T-helper 17 cell (primary cell): ENCODE results near the gene THRA. TPM values are rescaled to one million over a fixed set of nuclear protein-coding genes. Genes with fewer than 3 reads are reported as not detected.

ENCODE experiments used
- ATAC-seq: fragments of 150-1000 bp; cut with Tn5 transposase; 2 replicates; pipeline ENCODE4 v1.10.0; 2021; ENCODE audit warnings: mild to moderate bottlenecking, moderate library complexity
- DNase-seq, 3 donors: peaks; one replicate each; pipeline versions ENCODE4 v3.0.0 to v3.0.0-alpha.2; 2020 to 2021
- H3K9me3 ChIP-seq: one replicate; pipeline ENCODE4 v1.7.0; 2013; ENCODE audit warnings: low read length, mild to moderate bottlenecking; ENCODE audit not compliant: control insufficient read depth, poor library complexity, severe bottlenecking
- H3K27ac Mint-ChIP-seq: one replicate; pipeline ENCODE4 v1.8.0; 2022; ENCODE audit warnings: mild to moderate bottlenecking, moderate library complexity, mixed read lengths
- H3K27me3 Mint-ChIP-seq: one replicate; pipeline ENCODE4 v1.8.0; 2022; ENCODE audit warnings: mixed read lengths
- H3K36me3 Mint-ChIP-seq: one replicate; pipeline ENCODE4 v1.8.0; 2022; ENCODE audit warnings: low read depth, mixed read lengths
- H3K4me1 Mint-ChIP-seq: one replicate; pipeline ENCODE4 v1.8.0; 2022; ENCODE audit warnings: mild to moderate bottlenecking, mixed read lengths
- H3K4me3 Mint-ChIP-seq: one replicate; pipeline ENCODE4 v1.8.0; 2022; ENCODE audit warnings: mild to moderate bottlenecking, moderate library complexity, mixed read lengths
- total RNA-seq, 4 donors: library from RNA in 2 of 4; stranded (reverse) in 2 of 4; gene quantifications; one replicate each; pipeline ENCODE4 v1.2.3 and lab custom pipeline; 2022 to 2026

THRA gene, protein sequence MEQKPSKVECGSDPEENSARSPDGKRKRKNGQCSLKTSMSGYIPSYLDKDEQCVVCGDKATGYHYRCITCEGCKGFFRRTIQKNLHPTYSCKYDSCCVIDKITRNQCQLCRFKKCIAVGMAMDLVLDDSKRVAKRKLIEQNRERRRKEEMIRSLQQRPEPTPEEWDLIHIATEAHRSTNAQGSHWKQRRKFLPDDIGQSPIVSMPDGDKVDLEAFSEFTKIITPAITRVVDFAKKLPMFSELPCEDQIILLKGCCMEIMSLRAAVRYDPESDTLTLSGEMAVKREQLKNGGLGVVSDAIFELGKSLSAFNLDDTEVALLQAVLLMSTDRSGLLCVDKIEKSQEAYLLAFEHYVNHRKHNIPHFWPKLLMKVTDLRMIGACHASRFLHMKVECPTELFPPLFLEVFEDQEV
- total RNA-seq (10 to 100 TPM; 29.8 to 32.2 TPM), total RNA-seq (lab: John Stamatoyannopoulos, UW) (36.3 to 40.7 reads per million in 2 donors)

DNA sequence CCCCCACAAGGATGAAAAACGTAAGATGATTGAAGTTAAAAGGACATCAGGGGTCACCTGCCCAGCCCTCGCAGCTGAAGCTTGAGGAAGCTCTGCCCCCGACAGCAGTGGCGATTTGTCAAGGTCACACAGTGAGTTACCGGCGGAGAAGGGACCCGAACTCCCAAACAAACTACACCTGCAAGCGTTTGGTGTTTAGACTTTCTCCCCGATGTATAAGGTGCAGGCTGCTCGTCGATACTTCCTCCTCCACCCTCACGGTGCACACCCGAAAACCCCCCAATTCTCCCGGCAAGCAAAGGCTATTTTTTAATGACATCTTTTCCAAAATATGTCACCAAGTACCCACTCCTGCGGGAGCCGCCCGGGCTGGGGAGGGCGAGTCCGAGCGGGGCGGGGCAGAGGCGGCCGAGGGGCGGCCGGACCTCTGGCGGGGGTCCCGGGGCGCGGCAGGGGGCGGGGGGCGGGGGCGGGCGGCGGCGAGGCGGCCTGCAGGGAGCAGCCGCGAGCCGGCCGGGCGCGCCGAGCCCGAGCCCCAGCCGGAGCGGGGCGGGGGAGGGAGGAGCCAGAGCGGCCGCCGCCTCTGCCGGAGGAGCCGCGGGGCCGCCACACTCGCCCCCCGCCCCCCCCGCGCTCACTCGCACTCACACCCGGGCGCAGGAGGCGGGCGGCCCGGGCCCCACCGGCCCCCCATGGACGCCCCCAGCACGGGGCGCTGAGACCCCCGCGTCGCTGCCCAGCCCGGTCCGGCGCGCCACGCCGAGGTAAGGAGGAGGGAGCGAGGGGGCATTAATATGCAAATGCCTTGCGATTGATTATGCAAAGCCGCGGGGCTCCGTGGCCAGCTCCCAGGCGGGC, at the start of gene THRA:
THRA (plus strand) TSS at position 637 of the 858 bp plus-strand sequence. CDS start 11,524 bp downstream, outside the sequence.
- ATAC-seq (peak; percentile 93), DNase-seq (peak; percentile 62 to 76 (median 69))
- no peaks in the 10 kb centered on the region for H3K9me3 ChIP-seq
- peaks cover 8% of the 10 kb centered on the region for H3K27me3 Mint-ChIP-seq
- peaks cover 38% of the 10 kb centered on the region for H3K4me1 Mint-ChIP-seq
- peak within 1 kb of the TSS; percentile 92 for H3K27ac Mint-ChIP-seq
- H3K36me3 Mint-ChIP-seq, result no peaks in the 10 kb centered on the region
- H3K4me3 Mint-ChIP-seq, result peak within 1 kb of the TSS; percentile 92

DNA sequence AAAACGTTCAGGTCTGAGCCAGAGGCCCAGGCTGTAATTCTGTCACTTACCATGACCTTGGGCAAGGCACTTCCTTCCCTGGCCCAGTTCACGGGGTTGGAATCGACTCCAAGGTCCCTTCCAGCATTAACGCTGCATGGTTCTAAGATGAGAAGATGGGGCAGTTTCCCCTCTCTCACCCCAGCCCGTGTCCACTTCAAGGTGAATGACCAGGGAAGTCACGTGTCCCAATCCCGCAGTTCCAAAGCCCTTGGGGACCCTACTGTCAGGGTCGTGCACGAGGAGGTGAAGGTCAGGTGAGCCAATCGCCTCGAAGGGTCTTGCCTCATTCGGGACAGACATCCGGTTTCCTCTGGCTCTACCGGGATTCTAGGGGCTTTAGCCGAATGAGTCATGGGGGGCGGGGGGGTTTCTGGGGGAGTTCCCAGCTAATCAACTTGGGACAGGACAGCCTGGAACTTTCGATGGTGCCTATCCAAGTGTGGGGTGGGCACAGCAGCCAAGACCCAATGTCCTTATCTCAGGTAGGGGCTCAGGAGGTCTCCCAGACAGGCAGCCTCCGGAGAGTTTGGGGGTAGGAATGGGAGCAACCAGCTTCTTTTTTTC, 48.3 kb upstream of the THRA start:
- no peak overlapping the region for H3K27ac Mint-ChIP-seq
- DNase-seq, result no peak
- ATAC-seq, result no peak
- H3K27me3 Mint-ChIP-seq, result no peaks in the 10 kb centered on the region
- peaks cover 5% of the 10 kb centered on the region for H3K4me1 Mint-ChIP-seq
- peaks cover 4% of the 10 kb centered on the region for H3K36me3 Mint-ChIP-seq
- H3K4me3 Mint-ChIP-seq, result no peak overlapping the region
- H3K9me3 ChIP-seq, result no peaks in the 10 kb centered on the region

DNA sequence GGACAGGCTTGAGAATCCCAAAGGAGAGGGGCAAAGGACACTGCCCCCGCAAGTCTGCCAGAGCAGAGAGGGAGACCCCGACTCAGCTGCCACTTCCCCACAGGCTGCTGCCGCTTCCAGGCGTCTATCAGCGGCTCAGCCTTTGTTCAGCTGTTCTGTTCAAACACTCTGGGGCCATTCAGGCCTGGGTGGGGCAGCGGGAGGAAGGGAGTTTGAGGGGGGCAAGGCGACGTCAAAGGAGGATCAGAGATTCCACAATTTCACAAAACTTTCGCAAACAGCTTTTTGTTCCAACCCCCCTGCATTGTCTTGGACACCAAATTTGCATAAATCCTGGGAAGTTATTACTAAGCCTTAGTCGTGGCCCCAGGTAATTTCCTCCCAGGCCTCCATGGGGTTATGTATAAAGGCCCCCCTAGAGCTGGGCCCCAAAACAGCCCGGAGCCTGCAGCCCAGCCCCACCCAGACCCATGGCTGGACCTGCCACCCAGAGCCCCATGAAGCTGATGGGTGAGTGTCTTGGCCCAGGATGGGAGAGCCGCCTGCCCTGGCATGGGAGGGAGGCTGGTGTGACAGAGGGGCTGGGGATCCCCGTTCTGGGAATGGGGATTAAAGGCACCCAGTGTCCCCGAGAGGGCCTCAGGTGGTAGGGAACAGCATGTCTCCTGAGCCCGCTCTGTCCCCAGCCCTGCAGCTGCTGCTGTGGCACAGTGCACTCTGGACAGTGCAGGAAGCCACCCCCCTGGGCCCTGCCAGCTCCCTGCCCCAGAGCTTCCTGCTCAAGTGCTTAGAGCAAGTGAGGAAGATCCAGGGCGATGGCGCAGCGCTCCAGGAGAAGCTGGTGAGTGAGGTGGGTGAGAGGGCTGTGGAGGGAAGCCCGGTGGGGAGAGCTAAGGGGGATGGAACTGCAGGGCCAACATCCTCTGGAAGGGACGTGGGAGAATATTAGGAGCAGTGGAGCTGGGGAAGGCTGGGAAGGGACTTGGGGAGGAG, 47.5 kb upstream of the THRA start, which contains the start of gene CSF3:
CSF3 (plus strand) TSS at position 436 of the 993 bp plus-strand sequence; CDS start at position 471, 35 bp downstream.
- Mint-ChIP-seq H3K27me3 (no peaks in the 10 kb centered on the region), H3K4me3 (no peak within 1 kb of the TSS), H3K27ac (no peak within 1 kb of the TSS), H3K4me1 (peaks cover 5% of the 10 kb centered on the region), H3K36me3 (peaks cover 4% of the 10 kb centered on the region)
- ATAC-seq, result no peak
- no peak for DNase-seq
- H3K9me3 ChIP-seq, result no peaks in the 10 kb centered on the region

DNA sequence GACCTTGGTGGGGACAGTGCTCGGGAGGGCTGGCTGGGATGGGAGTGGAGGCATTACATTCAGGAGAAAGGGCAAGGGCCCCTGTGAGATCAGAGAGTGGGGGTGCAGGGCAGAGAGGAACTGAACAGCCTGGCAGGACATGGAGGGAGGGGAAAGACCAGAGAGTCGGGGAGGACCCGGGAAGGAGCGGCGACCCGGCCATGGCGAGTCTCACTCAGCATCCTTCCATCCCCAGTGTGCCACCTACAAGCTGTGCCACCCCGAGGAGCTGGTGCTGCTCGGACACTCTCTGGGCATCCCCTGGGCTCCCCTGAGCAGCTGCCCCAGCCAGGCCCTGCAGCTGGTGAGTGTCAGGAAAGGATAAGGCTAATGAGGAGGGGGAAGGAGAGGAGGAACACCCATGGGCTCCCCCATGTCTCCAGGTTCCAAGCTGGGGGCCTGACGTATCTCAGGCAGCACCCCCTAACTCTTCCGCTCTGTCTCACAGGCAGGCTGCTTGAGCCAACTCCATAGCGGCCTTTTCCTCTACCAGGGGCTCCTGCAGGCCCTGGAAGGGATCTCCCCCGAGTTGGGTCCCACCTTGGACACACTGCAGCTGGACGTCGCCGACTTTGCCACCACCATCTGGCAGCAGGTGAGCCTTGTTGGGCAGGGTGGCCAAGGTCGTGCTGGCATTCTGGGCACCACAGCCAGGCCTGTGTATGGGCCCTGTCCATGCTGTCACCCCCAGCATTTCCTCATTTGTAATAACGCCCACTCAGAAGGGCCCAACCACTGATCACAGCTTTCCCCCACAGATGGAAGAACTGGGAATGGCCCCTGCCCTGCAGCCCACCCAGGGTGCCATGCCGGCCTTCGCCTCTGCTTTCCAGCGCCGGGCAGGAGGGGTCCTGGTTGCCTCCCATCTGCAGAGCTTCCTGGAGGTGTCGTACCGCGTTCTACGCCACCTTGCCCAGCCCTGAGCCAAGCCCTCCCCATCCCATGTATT, 46.5 kb upstream of the THRA start:
- no peaks in the 10 kb centered on the region for H3K9me3 ChIP-seq
- Mint-ChIP-seq H3K27ac (no peak overlapping the region), H3K36me3 (peaks cover 5% of the 10 kb centered on the region), H3K4me1 (peaks cover 9% of the 10 kb centered on the region), H3K27me3 (no peaks in the 10 kb centered on the region), H3K4me3 (no peak overlapping the region)
- DNase-seq, result no peak
- ATAC-seq, result no peak

DNA sequence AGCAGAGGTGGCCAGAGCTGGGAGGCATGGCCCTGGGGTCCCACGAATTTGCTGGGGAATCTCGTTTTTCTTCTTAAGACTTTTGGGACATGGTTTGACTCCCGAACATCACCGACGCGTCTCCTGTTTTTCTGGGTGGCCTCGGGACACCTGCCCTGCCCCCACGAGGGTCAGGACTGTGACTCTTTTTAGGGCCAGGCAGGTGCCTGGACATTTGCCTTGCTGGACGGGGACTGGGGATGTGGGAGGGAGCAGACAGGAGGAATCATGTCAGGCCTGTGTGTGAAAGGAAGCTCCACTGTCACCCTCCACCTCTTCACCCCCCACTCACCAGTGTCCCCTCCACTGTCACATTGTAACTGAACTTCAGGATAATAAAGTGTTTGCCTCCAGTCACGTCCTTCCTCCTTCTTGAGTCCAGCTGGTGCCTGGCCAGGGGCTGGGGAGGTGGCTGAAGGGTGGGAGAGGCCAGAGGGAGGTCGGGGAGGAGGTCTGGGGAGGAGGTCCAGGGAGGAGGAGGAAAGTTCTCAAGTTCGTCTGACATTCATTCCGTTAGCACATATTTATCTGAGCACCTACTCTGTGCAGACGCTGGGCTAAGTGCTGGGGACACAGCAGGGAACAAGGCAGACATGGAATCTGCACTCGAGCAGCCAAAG, 45.2 kb upstream of the THRA start:
- no peaks in the 10 kb centered on the region for H3K27me3 Mint-ChIP-seq
- H3K4me3 Mint-ChIP-seq, result no peak overlapping the region
- no peak for DNase-seq
- peaks cover 11% of the 10 kb centered on the region for H3K4me1 Mint-ChIP-seq
- no peak overlapping the region for H3K27ac Mint-ChIP-seq
- H3K36me3 Mint-ChIP-seq, result peaks cover 7% of the 10 kb centered on the region
- ATAC-seq, result no peak
- no peaks in the 10 kb centered on the region for H3K9me3 ChIP-seq

DNA sequence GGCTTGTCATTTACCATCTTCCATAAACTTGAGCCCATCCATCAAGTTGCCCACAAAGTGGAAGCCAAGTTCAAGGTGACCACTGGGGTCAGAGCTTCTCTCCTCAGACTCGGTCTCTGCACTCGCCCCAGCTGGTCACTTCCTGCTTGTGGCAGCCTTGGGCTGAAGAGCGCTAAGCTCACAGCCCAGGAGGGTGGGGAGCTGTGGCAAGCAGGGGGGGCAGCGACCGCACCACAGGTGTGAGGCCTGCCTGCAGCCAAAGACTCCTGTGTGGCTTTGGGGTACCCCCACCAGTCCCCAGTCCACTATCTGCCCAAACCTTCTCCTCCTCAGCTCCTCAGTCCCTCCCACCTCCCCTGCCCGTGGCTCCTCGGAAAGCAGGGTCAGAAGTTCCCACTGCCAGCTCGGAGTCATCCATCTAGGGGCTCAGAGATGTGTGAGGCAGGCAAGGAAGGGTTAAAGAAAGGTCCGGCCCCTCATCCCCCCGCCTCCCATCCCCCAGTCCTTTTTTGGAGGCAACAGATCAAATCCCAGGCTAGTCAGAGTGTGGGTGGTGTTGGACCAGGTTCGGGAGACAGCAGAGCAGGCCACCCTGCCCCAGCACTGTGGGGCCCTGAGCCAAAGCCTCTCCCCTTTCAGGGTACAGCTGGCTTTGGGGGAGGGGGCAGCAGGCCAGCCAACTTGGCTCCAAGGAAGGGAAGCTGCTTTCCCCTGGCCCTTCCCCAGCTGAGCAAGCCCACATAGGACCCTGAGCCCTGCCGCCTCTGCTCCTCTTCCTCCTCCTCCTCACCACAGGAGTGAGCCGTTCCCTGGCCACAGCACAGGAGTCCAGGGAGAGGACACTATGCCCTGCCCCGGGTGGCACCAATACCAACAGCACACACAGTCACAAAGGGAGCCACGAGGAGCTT, 44.3 kb upstream of the THRA start:
- H3K9me3 ChIP-seq, result no peaks in the 10 kb centered on the region
- H3K36me3 Mint-ChIP-seq, result peaks cover 7% of the 10 kb centered on the region
- H3K27ac Mint-ChIP-seq, result no peak overlapping the region
- no peaks in the 10 kb centered on the region for H3K27me3 Mint-ChIP-seq
- H3K4me3 Mint-ChIP-seq, result no peak overlapping the region
- peaks cover 11% of the 10 kb centered on the region for H3K4me1 Mint-ChIP-seq
- DNase-seq (no peak), ATAC-seq (no peak)

DNA sequence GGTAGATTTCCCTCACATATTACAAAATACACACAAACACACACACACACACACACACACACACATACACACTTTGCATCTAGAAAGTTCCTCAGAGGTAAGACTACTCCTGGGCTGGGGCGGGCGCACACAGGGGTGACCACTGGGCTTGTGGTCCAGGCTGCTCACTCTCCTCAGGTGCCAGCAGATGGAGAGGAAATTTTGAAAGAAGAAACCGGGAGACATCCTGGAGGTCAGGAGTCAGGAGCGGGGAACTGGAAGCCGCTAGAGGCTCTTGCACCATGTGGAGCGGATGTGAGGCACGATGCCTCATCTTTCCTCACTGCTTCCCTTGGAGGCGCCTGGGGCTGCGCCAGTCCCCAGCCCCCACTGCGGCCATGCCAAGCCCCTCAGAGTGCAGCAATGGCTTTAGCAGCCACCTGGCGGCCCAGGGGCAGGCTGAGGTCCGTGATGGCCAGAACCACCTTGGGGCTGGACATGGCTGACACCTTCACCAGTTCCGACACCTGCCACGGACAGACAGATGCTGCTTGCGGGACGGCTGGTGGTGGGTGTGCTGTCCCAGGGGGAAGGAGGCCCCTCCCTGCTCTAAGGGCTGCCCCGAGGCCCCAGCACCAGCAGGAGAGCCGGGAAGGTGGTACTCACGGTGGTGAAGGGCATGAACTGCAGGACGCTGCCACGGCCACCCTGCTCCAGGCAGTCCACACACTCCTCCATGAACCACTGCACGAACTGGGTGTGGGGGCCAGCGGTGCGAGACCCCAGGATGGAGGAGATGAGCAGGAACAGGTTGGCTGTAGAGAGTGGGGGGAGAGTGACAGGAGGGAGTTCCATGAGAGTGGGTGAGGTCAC, 43.4 kb upstream of the THRA start:
- H3K9me3 ChIP-seq, result no peaks in the 10 kb centered on the region
- DNase-seq (no peak), ATAC-seq (no peak)
- no peak overlapping the region for H3K4me3 Mint-ChIP-seq
- no peaks in the 10 kb centered on the region for H3K27me3 Mint-ChIP-seq
- H3K36me3 Mint-ChIP-seq, result peaks cover 7% of the 10 kb centered on the region
- peak overlapping the region; percentile 67 for H3K27ac Mint-ChIP-seq
- H3K4me1 Mint-ChIP-seq, result peaks cover 6% of the 10 kb centered on the region

DNA sequence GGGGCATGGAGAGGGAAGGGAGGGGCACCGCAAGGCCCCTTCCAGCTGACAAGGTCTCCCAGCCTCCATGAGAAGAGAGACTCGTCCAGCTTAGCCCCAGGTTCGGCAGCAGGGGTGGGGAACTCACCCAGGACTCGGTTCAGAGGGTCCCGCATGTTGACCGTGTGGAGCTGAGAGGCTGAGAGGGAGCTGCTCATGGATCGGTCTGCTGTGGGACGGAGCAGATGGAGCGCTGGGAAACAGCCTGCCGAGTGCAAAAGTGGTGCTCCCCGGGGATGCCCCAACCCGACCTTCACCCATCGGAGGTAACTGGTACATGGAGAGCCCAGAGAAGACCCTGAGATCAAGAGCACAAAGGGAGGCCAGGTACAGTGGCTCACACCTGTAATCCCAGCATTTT, 42.6 kb upstream of the THRA start:
- no peaks in the 10 kb centered on the region for H3K9me3 ChIP-seq
- H3K4me3 Mint-ChIP-seq, result no peak overlapping the region
- peaks cover 8% of the 10 kb centered on the region for H3K4me1 Mint-ChIP-seq
- ATAC-seq (no peak), DNase-seq (no peak)
- H3K27ac Mint-ChIP-seq, result no peak overlapping the region
- H3K36me3 Mint-ChIP-seq, result peaks cover 7% of the 10 kb centered on the region
- no peaks in the 10 kb centered on the region for H3K27me3 Mint-ChIP-seq

DNA sequence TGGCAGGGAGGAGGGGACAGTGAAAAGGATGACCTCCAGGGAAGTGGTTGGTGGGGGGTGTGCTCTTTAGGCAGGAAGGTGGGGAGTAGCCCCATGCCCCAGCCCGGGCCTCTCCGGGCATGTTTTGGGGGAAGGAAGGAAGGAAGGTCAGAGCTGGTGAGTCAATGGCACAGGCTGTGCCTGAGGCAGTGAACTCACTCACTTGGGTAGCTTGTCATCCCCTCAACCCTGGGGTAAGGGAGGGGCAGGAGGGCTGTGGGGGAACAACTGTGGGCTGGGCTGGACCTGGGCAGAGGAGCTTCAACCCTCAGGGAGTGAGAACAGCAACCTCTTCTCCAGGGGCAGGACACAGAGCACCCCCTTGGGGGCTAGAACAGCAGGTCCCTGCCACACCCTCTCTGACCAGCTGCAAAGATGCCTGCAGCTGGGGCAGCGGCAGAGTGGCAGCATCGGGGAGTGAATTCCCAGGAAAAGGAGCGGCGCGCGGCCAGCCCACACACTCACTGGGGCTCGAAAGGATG, 41.3 kb upstream of the THRA start:
- DNase-seq, result no peak
- Mint-ChIP-seq H3K36me3 (peaks cover 7% of the 10 kb centered on the region), H3K4me1 (peaks cover 21% of the 10 kb centered on the region), H3K27me3 (no peaks in the 10 kb centered on the region), H3K4me3 (no peak overlapping the region), H3K27ac (no peak overlapping the region)
- ATAC-seq, result no peak
- H3K9me3 ChIP-seq, result no peaks in the 10 kb centered on the region
